MV-4-11 (cell line): Measurements from ENCODE around the gene MAPKAP1.
A peak's percentile ranks its signal among the peaks of the same experiment; 100 is the strongest.
"Not testable (repeated sequence)": the region's sequence is repeated elsewhere in the genome, so short reads cannot be mapped to it uniquely, and the experiment has no call there.

Experiments used
- DNase-seq: peaks from one replicate; lab custom pipeline; 2025; lab: John Stamatoyannopoulos, UW

Gene MAPKAP1

DNA sequence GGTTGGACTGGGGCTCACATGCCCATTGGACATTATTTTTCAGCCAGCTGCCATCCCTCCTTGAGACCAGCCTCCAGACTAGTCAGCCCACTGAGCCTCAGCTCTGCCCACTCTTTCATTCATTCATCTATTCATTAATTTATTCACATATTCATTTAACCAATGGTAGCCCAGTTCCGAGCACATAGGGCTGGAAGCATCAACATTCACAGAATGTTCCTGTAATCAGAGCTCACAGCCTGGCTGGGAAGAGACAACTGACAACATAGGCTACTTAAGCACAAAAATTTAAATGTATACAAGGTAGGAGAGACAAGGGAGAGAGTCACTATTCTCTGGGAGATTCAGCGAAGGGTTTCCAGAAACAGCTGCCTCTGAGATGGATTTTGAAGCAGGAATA lies 23.2 kb upstream of the MAPKAP1 start:
- no peak for DNase-seq

DNA sequence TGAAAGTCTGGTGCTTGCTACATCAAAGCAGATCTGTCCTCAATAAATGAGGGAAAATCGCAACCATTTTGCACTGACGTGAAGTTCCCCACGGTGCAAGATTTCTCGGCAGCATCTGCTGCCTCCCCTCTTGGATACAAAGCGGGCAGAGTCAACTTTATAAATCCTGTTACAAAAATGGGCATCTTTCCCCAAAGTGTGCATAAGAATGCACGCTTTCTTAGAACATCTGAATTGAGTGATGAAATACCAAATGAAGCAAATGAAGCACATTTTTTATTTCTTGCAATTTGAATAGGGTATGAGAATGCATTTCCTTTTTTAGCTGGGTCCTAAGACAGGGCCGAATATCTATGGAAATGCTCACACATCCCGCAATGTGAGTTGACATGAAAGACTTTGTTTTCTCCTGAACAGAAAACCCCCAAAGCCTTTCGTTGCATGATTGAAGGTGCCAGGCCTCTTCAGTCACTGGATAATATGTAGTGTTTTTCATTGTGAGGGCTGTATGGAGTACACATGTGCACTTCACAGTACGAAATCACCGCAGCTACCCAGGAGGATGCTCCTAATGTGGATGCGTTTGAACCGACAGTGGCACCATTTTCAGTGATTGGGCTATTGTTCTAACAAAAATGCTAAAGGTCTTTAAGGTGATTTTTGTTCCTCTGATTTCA lies 19.6 kb upstream of the MAPKAP1 start:
- DNase-seq = no peak

DNA sequence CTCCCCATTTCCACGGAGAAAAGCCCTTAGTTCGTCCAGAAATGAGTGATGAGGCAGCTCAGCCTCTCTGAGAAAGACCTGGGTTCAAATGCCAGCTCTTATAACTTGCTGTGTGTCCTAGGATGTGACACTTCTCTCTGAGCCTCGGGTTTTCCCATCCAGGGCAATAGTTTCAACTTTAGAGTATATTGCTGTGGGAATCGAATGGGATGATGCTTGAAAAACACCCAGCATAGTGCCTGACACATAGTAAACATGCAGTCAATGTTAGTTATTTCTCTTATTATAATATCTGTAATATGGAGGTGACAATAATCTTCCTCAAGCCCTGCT lies 430 bp upstream of the MAPKAP1 start:
- DNase-seq = no peak

DNA sequence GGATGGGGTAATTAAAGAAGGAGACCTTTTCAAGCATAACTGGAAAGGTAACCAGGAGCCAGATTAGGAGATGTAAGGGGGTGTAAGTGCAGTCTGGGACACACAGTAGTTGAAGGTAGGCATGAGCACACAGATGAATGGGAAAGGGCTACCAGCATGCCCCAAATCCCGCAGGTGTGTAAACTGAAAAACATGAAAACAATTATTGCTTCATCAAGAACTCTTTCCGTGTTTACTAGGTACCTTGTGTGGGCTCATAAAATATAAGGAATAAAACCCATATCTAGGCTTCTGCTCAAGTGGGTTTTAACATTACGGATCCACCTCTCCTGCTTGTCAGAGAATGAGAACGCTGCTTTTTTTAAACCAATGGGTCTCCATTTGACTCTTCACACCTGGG lies 1.1 kb downstream of the MAPKAP1 start:
- no peak for DNase-seq

DNA sequence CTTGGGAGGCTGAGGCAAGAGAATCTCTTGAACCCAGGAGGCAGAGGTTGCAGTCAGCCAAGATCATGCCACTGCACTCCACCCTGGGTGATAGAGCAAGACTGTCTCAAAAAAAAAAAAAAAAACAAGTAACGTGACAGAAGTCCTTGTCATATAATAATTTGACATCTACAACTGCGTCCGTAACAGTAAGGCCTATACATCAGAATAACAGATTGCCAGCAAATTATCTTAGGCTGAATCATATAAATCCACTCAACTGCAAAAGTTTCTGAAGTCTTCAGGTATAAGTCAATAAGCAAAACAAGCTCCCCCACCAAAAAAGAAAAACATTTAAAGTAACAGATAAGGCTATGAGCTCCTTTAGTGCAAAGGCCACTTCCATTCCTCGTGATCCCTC lies 3.3 kb downstream of the MAPKAP1 start:
- DNase-seq = no peak

DNA sequence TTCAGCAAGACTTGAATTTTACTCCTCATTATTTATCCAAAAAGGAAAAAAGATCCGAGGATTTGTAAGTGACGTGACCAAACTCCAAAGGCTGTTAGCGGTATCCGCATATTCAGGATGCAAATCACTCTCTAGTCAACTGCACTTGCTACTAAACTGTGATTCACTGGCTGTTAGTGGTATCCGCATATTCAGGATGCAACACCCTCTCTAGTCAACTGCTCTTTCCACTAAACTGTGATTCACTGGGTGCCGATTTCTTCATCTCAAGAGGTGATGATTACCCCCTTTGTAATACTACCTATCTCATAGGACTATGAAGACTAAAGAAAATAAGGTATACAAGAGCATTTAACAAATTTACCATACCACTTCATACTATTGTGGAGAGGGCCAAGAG lies 5.7 kb downstream of the MAPKAP1 start:
- no peak for DNase-seq

DNA sequence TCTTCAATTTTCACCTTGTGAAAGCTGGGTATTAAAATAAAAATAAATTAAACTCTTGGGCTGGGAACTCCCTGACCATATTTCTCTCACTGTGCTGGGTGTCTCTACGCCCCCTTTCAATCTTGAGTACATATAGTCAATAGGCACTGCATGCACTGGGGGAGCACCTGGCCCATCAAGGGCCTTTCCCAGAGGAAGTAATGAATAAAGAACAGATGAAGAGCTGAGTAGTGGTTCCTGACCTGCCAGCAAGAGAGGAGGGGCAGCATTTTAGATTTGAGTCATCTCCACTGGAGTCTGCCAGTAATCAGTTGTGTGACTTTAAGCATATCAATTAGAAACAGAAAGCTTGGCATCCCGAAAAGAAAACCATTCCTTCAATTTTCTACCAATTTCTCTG lies 6.2 kb downstream of the MAPKAP1 start:
- no peak for DNase-seq

DNA sequence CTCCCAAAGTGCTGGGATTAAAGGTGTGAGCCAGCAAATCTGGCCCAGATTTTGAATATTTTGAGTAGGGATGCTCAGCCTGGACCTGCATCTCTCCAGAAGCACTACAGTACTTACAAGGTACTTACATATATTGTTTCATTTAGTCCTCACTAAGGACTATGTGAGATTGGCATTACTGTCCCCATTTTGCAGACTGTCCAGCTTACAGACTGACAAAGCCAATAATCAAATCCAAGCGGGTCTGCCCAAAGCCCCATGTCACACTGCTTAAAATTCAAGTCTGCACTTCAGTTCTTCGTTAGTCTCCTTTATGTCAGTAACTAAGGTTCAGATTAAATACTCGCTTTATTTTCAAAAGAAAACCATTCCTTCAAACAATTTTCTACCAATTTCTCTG lies 7.1 kb downstream of the MAPKAP1 start:
- DNase-seq = no peak

DNA sequence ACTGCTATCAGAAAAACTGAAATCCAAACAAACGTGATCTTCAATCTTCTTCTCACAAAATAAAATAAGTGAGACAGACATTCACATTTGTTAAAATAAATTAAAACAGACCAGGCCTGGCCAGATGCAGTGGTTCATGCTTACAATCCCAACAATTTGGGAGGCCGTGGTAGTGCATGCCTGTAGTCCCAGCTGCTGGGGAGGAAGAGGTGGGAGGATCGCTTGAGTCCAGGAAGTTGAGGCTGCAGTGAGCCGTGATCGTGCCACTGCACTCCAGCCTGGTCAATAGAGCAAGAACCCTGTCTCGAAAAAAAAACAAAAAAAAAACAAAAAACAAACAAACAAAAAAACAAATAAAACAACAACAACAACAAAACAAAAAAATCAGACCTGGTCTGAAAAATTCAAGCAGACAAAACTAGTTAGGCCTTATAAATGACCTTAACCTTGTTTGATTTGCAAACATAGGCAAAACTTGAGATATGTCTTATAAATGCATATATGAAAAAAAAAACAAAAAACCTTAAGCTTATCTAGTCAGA lies 10.8 kb downstream of the MAPKAP1 start:
- DNase-seq = no peak

DNA sequence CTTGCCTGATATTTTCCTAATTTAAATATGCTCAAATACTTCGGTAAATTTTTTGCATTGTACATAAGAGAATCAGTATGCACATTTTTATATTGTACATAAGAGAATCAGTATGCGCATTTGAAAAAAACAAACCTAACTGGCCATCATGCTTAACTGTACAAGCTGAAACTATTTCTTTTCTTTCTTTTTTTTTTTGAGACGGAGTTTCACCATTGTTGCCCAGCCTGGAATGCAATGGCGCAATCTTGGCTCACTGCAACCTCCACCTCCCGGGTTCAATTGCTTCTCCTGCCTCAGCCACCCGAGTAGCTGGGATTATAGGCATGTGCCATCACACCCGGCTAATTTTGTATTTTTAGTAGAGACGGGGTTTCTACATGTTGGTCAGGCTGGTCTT lies 11.5 kb downstream of the MAPKAP1 start:
- DNase-seq = not testable (repeated sequence)

DNA sequence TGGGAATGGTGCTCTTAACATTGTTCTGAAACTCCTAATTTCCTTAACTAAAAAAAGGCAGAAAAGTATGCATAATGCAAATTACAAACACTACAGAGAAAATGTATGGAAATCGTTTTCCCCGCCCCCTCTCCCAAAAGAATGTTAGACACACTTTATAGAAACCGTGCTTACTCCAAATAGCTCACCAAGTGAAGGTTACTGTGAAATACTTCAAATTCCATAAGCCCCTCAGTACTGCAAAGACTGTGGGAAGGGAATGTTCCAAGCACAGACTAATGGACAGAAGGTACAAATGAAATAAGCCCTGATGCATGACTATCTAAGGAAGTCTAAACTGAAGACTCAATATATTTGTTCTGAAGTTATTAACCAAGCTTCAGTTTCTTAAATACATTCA lies 12.5 kb downstream of the MAPKAP1 start:
- DNase-seq = no peak

DNA sequence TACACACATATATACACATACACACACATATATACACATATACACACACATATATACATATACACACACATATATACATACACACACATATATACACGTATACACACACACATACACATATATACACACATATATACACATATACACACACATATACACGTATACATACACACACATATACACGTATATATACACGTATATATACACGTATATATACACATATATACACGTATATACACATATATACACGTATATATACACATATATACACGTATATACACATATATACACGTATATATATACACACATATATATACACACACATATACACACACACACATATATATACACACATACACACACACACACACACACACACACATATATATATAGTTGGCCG lies 13.5 kb downstream of the MAPKAP1 start:
- DNase-seq = not testable (repeated sequence)

DNA sequence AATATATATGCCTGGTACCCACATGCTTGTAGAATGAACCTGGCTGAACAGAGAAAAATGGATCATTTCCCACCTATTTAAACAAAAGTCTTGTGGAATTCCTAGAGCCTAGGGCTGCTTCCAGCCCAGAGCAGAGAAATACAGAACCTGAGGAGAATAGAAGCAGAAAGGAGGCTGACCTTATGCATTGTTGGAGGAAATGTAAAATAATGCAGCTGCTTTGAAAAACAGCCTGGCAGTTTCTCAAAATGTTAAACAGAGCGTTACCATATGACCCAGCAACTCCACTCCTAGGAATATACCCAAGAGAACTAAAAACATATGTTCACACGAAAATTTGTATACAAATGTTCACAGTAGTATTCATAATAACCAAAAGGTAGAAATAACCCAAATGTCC lies 15.1 kb downstream of the MAPKAP1 start:
- no peak for DNase-seq

DNA sequence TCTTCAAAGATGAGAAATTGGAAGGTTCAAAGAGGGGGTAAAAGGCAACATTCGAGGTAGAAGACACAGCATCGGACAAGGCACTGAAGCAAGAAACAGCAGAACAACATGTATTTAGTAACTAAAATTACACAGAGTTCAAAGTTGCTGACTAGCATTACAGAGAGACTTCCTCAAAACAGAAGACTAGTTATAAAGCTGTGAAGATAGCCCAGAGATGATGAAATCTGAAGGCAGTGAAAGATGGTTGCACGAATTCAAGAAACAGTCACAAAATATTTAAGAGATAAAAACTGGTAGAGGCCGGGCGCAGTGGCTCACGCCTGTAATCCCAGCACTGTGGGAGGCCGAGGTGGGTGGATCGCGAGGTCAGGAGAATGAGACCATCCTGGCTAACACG lies 16.3 kb downstream of the MAPKAP1 start:
- peak; percentile 81 for DNase-seq

DNA sequence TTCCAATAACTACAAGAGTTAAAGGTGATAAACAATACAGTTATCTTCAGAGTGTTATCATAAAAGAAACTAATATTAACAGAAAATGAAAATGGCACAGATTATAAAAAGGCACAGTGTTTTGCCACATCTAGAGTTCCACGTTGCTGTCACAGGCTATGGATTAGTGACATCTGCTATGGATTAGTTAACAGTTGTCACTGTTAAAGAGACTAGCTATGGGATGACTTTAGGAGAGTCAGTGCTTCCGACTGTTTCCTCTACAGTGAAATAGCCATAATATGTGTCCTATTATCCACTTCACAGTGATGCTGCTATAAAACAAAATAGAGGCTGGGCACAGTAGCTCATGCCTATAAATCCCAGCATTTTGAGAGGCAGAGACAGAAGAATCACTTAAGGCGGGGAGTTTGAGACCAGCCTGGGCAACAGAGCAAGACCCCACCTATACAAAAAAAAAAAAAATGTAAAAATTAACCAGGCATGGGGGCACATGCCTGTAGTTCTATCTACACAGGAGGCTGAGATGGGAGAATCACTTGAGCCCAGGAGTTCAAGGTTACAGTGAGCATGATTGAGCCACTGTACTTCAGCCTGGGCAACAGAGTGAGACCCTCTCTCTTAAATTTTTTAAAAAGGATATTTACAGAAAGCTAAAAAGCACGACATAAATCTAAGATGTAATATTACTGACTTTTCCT lies 19.7 kb downstream of the MAPKAP1 start:
- no peak for DNase-seq

DNA sequence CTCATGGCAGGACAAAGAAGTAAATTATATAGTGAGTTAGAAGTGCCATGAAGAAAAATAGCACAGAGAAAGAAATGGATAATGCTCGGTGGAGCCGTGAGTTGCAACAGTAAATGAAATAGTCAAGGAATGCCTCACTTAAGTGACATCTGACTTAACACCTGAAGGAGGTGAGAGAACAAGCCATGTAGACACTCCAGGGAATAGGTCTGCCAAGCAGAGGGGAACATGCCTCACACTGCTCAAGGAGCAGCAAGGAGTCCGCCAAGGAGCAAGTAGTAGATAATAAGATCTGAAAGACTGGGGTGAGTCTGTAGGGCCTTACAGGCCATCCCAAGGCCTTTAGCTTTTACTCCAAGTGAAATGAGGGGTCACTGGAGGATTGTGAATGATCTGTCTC lies 21.8 kb downstream of the MAPKAP1 start:
- no peak for DNase-seq

DNA sequence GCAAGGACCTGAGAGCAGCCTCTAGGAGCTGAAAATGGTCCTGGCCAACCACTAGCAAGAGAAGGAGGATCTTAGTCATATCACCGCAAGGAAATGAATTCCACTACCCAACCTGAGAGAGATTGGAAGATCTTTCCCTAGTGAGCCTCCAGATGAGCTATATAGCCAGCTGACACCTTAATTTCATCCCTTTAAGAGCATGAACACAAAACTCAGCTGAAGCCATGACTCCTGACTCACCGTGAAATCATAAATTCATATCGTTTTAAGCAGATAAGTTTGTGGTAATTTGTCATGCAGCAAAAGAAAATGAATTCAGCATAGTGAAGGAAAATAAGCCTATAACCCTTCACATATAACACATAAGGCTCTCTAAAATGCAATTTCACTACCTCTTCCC lies 23.5 kb downstream of the MAPKAP1 start:
- no peak for DNase-seq

DNA sequence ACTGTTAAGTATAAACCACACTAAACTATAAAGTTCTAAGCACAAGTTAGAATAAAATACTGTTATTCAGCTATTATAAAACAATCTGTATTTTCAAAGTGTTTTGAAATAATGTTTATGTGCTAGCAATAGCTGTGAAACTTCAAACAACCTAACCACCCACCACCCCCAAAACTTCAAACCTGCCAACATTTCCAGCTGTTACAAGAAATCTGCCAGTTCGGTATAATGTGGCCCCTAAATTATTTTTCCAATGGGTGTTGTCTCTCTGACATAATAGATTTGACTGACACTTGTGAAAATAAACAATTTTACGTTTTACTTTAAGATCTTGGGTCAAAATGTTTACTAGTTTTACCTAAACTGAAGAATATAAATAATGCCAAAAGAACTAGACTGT lies 24.7 kb downstream of the MAPKAP1 start:
- no peak for DNase-seq

DNA sequence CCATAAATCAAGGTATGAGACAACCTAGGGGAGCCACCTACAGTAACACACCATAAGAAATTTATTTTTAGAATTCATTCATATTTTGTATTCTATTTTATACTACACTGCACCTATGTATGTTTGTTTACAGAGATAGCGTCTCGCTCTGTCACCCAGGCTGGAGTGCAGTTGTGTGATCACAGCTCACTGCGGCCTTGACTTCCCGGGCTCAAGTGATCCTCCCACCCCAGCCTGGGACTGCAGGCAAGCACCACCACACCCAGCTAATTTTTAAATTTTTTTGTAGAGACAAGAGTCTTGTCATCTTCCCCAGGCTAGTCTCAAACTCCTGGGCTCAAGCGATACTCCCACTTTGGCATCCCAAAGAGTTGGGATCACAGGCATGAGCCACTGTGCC lies 25.4 kb downstream of the MAPKAP1 start:
- no peak for DNase-seq

DNA sequence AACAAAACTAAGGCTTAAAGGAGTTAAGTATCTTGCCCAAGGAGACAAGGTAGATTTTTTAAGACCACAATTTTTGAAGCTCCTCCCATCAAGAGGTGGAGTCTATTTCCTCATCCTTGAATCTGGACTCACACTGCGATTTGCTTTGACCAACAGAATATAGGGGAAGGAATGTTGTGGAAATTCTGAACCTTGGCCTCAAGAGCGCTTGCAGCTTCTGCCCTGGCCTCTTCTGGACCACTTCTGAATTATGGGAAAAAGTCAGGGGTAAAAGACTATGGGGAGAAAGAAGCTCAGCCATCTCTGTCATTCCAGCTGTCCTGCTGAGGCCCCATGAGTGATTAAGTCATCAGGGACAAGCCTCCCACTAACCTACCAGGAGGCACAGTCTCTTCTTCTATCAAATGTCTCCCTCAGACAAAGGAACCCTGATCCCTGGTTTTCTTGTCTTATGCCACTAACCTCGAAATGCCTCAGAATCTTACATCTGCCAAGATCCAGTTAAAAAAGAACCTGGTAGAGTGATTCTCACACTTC lies 25.9 kb downstream of the MAPKAP1 start:
- DNase-seq = no peak

DNA sequence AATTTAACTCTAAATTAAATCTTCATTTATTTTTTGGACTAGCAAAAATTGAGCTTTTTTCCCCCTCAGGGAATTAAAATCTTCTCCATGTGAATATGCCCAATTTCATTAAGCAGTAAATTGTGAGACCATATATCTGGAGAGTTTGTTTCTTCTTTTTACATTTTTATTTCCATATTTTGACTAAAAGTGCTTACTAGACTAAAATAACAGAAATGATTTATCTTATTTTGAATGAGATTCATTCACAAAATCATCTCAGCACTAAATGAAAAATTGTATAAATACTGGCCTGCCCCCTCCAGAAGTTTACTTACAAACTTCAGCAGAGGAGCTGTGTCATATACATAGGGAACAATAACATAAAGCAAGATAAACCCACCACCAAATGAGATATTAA lies 26.6 kb downstream of the MAPKAP1 start:
- DNase-seq = no peak

DNA sequence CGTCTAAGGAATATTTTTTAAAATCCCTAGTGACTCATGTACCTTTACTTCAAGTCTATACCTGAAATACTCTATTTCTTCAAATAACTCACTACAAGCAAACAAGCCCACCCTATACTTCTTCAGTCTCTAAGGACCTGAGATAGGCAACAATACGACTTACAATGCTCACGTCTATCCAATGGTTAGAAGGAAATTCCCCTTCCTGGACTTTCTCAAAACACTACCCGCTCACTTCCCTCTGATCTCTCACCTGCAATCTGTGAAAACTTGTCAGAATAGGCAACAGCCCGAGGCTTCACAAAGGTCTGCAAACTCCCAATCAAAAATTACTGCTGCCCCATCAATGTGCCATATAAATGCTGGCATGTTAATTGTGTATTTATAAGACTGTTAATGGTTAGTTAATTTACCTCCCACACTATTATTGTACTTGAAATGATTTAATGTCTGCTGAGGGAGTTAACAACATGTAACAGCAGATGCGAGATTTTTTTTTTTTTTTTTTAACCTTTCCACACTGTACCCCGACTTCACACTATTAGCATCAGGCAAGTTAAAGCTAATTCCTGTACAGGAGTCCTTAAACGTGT lies 27.3 kb downstream of the MAPKAP1 start:
- DNase-seq = no peak
